HG02571 (cell line): ENCODE results near the gene HSPA1B.
"Not testable (repeated sequence)": the region's sequence is repeated elsewhere in the genome, so short reads cannot be mapped to it uniquely, and the experiment has no call there.

Experiments
- ATAC-seq: cut with Tn5 transposase; IDR thresholded peaks from one replicate; pipeline ENCODE4 v1.9.1; 2021; ENCODE audit warnings: mild to moderate bottlenecking, moderate library complexity; ENCODE audit not compliant: unreplicated experiment

The HSPA1B gene

GRCh38 chr6:31827286-31828079 is at the start of gene HSPA1B:
Gene HSPA1B (plus strand): TSS chr6:31827738. CDS start chr6:31827951, 213 bp downstream.
- peak; percentile 69 for ATAC-seq

GRCh38 chr6:31778193-31778592 is 49.3 kb upstream of the HSPA1B start:
- ATAC-seq = no peak

GRCh38 chr6:31778999-31779885 is 48.3 kb upstream of the HSPA1B start:
- no peak for ATAC-seq

DNA sequence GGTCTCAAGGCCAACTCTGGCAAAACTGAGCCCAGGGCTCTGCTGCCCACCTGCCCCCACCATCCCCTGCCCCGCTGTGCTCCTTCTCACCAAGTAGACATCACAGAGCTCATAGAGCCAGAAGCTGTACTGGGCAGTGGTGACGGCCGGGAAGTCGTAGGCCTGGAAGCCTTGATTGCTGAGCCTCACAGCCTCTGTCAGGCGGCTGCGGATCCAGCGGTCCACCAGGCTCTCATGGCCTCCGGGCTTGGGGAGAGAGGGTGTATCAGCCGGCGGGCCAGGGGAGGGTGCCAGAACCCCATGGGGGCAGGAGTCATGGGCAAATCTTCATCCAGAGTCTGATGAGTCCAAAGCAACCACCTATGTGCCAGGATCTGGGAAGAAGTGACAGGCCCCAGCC is 47.6 kb upstream of the HSPA1B start:
- ATAC-seq = no peak

DNA sequence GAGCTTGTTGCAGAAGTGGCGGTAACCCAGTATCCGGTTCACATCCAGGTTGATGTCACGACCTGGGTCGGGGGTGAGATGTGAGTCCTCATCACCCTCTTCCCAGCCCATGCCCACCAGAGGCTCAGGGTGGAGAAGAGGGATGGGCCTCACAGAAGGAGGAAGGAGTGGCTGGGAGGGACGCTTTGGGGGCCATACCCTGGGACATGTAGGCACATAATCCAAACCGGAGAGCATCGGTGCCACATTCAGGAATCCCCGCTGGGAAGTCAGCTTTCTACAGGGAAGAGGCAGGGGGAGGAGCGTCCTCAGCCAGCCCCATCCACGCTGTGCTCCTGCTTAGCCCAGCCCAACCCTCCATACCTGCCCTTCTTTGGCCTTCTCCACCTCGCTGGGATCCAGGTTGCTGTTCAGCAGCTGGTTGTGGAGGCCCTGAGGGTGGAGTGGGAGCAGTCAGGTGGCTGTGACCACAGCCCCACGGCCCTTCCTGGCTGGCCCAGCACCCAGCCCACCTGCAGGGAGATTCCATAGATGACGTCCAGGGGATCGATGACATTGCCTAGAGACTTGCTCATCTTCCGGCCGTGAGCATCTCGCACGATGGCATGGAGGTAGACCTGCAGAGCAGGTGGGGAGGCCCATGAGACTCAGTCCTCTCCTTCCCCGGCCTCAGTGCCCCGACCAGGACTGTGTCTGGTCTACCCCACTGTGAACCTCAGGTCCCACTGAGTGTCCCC is 46.9 kb upstream of the HSPA1B start:
- ATAC-seq = no peak

DNA sequence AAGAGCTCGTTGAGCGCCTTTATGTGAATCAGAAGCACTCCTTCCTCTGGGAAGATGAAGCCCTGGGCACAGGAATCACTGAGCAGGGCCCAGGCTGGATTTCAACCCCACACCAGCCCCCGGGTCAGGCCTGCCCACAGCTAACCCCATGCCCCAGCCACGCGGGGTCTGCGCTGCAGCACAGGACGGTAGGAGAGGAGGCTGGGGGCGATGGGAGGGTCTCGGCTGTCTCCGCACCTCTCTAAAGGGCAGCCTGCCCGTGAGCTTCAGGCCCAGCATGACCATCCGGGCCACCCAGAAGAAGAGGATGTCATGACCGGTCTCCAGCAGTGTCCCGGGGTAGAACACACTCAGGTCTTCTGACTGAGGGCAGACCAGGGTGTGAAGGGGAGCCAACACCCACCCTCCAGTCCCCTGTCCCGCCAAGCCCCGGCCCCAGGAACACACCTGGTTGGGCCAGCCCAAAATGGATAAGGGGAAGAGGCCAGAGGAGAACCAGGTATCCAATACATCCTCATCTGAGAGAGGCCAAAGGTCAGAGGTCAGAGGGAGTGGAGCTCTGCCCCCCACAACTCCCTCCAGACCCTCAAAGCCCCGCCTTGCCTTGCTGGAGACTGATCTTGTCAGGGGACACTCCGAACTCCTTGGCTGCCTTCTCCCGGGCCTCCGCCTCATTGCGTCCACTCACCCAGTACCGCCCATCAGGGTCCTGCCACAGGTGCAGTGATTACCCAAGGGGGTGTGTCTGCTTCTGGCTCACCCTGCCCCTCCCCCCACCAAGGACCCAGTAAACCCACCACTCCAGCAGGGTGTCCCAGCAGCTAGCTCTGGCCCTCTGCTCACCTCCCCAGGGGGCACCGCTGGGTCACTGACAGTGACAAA is 46.1 kb upstream of the HSPA1B start:
- no peak for ATAC-seq

- no peak for ATAC-seq
Measured at GRCh38 chr6:31782126-31782855, 45.2 kb upstream of the HSPA1B start.

GRCh38 chr6:31784098-31784925 is 43.2 kb upstream of the HSPA1B start:
- ATAC-seq = no peak

DNA sequence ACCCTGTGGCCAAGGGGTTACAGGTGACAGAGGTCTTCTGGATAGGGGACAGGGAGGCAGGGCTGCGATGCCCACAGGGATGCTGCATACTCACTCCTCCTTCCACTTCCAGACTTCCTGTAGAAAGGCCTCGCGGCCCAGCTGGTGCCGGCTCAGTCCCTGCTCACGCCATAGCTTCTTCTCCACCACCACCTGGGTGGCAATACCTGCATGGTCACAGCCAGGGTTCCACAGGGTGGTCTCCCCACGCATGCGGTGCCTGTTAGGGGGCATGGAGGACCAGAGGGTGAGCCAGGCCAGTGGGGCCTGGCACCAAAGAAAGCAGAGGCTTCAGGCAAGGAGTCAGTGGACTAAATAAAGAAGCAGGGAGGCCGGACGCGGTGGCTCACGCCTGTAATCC is 42.1 kb upstream of the HSPA1B start:
- ATAC-seq = no peak

- no peak for ATAC-seq
Measured at GRCh38 chr6:31791324-31792089, 36.0 kb upstream of the HSPA1B start.

DNA sequence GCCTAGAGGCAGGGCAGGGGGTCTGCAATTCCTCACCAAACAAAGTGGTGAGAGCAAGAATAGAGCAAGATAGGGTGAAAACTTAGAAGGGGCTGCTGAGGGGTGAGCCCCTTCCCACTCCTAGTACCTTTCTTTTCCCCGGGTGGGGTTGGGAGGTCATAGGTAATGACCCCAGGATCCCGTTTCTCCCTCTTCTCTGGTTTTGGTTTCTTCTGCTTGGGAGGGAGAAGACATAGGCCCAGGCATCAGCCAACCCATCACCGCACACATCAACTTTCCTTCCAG is 35.5 kb upstream of the HSPA1B start:
- ATAC-seq = no peak

DNA sequence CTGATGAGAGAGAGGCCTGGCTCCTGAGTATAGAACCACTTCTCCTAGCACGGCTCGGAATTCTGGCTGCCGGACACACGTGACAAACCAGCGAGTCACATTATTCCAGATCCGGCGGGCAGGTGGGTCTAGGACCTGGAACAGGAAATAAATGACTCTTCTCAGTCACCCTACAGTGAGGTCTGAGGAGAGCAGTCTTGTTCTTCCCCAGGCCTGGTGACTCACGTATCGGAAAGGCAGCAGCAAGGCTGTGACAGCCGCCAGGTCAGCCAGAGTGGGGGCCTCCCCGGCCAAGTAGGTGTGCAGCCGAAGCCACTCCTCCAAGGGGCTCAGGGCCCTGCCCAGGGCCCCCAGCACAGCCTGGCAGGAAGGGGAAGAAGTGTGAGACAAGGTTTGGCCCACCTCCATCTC is 34.8 kb upstream of the HSPA1B start:
- ATAC-seq = no peak

DNA sequence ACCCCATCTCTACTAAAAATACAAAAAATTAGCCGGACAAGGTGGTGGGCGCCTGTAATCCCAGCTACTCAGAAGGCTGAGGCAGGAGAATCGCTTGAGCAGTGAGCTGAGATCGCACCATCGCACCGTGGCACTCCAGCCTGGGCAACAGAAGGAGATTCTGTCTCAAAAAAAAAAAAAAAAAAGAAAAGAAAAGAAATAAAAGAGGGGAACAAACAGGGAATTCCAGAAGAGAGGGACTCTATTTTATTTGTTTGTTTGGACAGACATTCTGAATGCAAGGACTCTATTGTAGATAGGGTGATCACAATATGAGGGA is 33.7 kb upstream of the HSPA1B start:
- not testable (repeated sequence) for ATAC-seq

- ATAC-seq = no peak
Measured at GRCh38 chr6:31794294-31794865, 33.2 kb upstream of the HSPA1B start.

DNA sequence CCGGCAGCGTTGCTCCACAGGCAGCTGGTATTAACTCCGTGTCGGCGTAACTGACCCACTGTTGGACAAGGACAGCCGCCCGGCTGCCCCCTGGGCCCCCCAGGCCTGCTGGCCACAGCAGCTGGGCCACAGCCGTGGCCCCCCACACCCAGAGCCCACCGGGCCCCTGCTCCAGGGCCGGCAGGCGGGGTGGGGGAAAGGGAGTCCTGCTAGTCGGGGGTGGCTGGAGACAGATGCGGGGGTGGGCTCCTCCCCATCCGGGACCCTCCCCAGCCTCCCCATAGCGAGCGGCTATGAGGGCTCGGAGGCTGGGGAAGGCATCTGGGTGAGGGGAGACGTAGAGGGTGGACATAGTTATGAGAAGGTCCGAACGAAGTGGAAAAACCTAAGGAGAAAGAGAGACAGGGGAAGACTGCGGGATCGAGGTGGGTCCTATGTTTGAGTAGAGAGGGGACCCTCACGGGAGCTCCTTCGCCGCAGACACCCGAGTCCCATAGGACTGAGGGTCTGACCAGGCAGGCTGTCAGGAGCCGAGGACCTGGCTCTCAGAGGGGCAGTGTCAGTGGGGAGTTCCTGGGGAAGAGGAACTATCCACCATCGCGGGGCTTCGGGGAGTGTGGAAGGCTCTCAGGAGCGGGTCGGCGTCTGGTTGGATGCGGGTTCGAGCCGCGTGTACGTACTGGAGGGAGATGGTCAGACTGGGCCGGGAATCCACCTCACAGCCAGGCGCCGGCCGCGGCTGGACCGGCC is 32.5 kb upstream of the HSPA1B start:
- peak; percentile 8 for ATAC-seq

DNA sequence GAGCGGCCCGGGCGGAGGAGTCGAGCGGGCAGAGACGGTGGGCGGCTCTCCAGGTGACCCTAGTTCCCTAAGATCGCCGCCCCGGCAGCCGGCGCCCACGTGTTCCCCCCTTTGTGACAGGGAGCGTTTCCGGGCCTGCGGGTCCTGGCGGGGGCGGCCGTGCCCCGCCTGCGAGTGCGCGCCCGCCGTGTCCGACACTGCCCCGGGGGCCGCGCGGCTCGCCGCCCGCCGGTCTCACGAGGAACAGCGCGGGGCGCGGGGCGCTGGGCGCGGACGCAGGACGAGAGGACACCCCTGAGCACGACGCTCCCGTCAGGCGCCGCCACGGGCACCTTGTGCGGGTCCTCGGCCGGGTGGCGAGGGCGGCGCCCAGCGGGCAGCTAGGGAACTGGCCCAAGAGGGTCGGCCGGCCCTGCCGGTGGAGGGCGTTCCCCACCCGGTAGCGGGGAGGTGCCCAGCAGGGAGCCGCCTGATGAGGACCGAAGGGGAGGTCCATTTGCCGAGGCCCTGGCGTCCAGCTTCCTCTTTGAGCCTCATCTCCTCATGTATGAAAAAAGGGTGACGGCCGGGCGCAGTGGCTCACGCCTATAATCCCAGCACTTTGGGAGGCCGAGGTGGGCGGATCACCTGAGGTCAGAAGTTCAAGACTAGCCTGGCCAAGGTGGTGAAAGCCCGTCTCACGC is 31.8 kb upstream of the HSPA1B start, which contains the start of gene VARS1:
TSS of gene VARS1 (minus strand) at position 137 of the 683 bp plus-strand sequence. CDS start 535 bp downstream, outside the sequence.
- ATAC-seq = peak; percentile 68

- ATAC-seq = no peak
Measured at GRCh38 chr6:31796993-31797385, 30.5 kb upstream of the HSPA1B start.
